Stomach (tissue), 9 donors: ENCODE results near the gene CYLC2. TPM values are rescaled to one million over a fixed set of nuclear protein-coding genes. Genes with fewer than 3 reads are reported as not detected.

Experiments used
- DNase-seq, 2 donors: peaks; one replicate each; pipeline versions ENCODE4 v3.0.0 to v3.0.0-alpha.2; 2013 to 2019
- H3K27ac ChIP-seq, 5 donors: fragments of 200-600 bp in 4 of 5; sonication (generic) in 4 of 5; one replicate each; pipeline ENCODE4 v1.5.1; 2013 to 2019; ENCODE audit warnings: mild to moderate bottlenecking in 1 of 5, moderate library complexity in 1 of 5
- H3K27me3 ChIP-seq, 3 donors: fragments of 200-600 bp; sonication (generic); one replicate each; pipeline ENCODE4 v1.5.1; 2017 to 2019; ENCODE audit warnings: mixed run types in 1 of 3
- H3K36me3 ChIP-seq, 4 donors: fragments of 200-600 bp; sonication (generic); 1 replicate in 3 of 4; 2 replicates in 1 of 4; pipeline ENCODE4 v1.5.1; 2016 to 2019
- H3K4me1 ChIP-seq, 4 donors: fragments of 200-600 bp; sonication (generic); one replicate each; pipeline ENCODE4 v1.5.1; 2016 to 2019
- H3K4me3 ChIP-seq, 4 donors: fragments of 200-600 bp; sonication (generic) in 3 of 4; one replicate each; pipeline ENCODE4 v1.5.1; 2016 to 2019; ENCODE audit warnings: mild to moderate bottlenecking in 1 of 4
- H3K9me3 ChIP-seq, 4 donors: fragments of 200-600 bp; sonication (generic); one replicate each; pipeline ENCODE4 v1.5.1; 2016 to 2019
- EP300 ChIP-seq: sonication (generic); formaldehyde crosslinking; IDR thresholded peaks from one replicate; pipeline ENCODE4 v1.6.1; 2017; ENCODE audit warnings: antibody characterized with exemption
- POLR2A ChIP-seq, 4 donors: fragments of 450-650 bp; IDR thresholded peaks; one replicate each; pipeline ENCODE4 v1.6.1; 2016; ENCODE audit warnings: antibody characterized with exemption in 4 of 4, control low read depth in 2 of 4, mild to moderate bottlenecking in 1 of 4, moderate library complexity in 1 of 4
- POLR2AphosphoS5 ChIP-seq, 3 donors: sonication (generic); formaldehyde crosslinking; IDR thresholded peaks; one replicate each; pipeline ENCODE4 v1.6.1; 2016; ENCODE audit warnings: antibody characterized with exemption in 3 of 3
- WGBS, 5 donors: extraction: QIAGEN DNeasy Blood & Tissue Kit in 3 of 5; methylation state at CpG; one replicate each; pipeline versions ENCODE4 v1.1.5 to v1.1.7; 2013 to 2018; 5-methylcytosine and 5-hydroxymethylcytosine counted together
- intact Hi-C: fragments of 100-400 bp; cut with DNase I; formaldehyde crosslinking; loops from one replicate; pipeline ENCODE4 v1.15.1; 2023; ENCODE audit warnings: low total_unique reads
- polyA plus RNA-seq, 3 donors: library from polyadenylated mRNA; stranded (reverse); fragments of 200-250 nt; gene quantifications; one replicate each; pipeline ENCODE4 v1.2.3, GENCODE V29; 2013
- small RNA-seq, 4 donors: library from RNA; depleted of rRNA; stranded (forward); fragments of <200 nt; gene quantifications; one replicate each; pipeline ENCODE3, GENCODE V24; 2016
- total RNA-seq, 5 donors: library from RNA; depleted of rRNA; stranded (reverse); fragments of >200 nt; gene quantifications; one replicate each; pipeline versions ENCODE4 v1.1.0 to v1.2.3, GENCODE V29; 2014 to 2016
- TF ChIP-seq, protein P1 (sequence below), 7 experiments: fragments of 450-650 bp in 4 of 7; fragments of 200-600 bp in 3 of 7; sonication (generic) in 3 of 7; IDR thresholded peaks; one replicate each; pipeline ENCODE4 v1.5.1; 2016 to 2019; ENCODE audit warnings: antibody characterized with exemption in 7 of 7, control low read depth in 2 of 7, mild to moderate bottlenecking in 1 of 7
- donor health status: healthy with polysubstance abuse.
- donor health status: Bipolar disorder and iron deficiency.
- donor health status: healthy.

CYLC2 gene
- total and polyA plus RNA-seq, 8 donors: not detected

DNA sequence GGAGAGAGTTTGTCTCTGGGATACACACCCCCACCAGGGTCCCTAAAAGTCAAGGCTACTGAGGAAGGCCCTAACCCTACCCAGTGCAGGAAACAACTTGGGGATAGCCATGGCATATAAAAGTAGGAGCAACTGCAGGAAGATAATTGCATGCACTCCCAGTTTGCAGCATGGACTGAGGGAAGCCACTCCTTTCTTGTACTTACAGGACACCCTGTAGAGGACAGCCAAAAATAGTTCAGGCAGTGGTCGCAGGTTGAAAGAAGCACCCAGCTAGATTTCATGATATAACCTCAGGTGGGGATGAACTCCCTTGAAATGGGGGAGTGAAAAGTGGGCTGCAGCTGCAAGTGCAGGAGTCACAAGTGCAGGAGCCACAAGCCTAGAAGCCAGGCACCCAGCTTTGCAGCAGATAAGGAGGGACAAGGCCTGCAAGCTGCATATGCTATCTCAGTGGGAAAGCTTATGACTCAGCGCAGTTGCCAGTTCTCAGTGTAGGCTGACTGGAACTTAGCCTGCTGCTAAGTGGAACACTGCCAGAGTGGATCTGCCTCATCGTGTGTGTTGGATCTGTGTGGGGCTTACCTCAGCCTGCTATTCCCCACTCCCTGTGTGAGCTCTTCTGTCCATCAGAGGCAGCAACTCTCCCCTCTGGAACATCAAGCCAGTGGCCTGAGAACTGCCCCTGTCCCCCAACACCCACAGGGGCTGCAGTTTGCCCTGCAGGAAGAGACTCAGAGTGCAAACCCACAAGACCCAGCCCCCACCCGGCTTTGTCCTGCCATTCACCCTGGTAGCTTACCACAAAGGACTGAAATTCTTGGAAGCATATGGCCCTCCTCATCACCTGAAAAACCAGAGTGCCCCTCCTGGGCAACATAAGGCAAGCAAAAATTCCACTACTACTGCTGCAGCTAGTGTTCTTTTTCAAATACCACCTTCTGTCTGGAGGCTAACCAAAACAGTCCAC lies 42.7 kb downstream of the CYLC2 start:
- H3K36me3 ChIP-seq: no peaks in the 10 kb centered on the region
- 72 to 82% (median 73%) methylated on average over 3 to 4 of the region's 4 CpGs for WGBS, 5 donors
- no peaks in the 10 kb centered on the region for H3K4me1 ChIP-seq
- no peak overlapping the region for H3K27ac ChIP-seq
- TF ChIP-seq POLR2AphosphoS5 (IDR thresholded peaks at IDR 0.05) (no peak), EP300 (no peak), POLR2A (IDR thresholded peaks at IDR 0.05) (no peak)
- TF ChIP-seq, protein P1, sequence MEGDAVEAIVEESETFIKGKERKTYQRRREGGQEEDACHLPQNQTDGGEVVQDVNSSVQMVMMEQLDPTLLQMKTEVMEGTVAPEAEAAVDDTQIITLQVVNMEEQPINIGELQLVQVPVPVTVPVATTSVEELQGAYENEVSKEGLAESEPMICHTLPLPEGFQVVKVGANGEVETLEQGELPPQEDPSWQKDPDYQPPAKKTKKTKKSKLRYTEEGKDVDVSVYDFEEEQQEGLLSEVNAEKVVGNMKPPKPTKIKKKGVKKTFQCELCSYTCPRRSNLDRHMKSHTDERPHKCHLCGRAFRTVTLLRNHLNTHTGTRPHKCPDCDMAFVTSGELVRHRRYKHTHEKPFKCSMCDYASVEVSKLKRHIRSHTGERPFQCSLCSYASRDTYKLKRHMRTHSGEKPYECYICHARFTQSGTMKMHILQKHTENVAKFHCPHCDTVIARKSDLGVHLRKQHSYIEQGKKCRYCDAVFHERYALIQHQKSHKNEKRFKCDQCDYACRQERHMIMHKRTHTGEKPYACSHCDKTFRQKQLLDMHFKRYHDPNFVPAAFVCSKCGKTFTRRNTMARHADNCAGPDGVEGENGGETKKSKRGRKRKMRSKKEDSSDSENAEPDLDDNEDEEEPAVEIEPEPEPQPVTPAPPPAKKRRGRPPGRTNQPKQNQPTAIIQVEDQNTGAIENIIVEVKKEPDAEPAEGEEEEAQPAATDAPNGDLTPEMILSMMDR (IDR thresholded peaks at IDR 0.05): no peak
- H3K4me3 ChIP-seq: no peak overlapping the region
- no peaks in the 10 kb centered on the region for H3K27me3 ChIP-seq
- peak in 1 of 2 donors; percentile 3 for DNase-seq
- intact Hi-C loops: no loop called here
- no peaks in the 10 kb centered on the region for H3K9me3 ChIP-seq

DNA sequence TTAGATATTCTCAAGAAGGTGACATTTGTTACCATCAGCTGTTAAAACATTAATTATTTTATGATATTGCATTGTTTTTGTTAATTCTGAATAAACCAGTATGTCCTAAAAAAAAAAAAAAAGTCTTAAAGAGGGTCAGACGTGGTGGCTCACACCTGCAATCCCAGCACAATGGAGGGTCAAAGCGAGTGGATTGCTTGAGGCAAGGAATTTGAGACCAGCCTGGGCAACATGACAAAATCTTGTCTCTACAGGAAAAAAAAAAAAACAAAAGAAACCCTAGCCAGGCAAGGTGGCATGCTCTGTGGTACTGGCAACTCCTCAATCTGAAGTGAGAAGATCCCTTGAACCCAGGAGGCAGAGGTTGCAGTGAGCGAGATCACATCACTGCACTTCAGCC lies 46.8 kb downstream of the CYLC2 start:
- Histone ChIP-seq H3K4me3 (no peak overlapping the region), H3K27me3 (no peaks in the 10 kb centered on the region), H3K4me1 (no peaks in the 10 kb centered on the region), H3K27ac (no peak overlapping the region), H3K9me3 (no peaks in the 10 kb centered on the region), H3K36me3 (no peaks in the 10 kb centered on the region)
- intact Hi-C loops: no loop called here
- TF ChIP-seq POLR2AphosphoS5 (IDR thresholded peaks at IDR 0.05) (no peak), POLR2A (IDR thresholded peaks at IDR 0.05) (no peak), EP300 (no peak)
- TF ChIP-seq, protein P1 (IDR thresholded peaks at IDR 0.05): no peak
- DNase-seq: no peak
- WGBS, 5 donors: 57 to 76% (median 70%) methylated on average over 3 of the region's 3 CpGs

Small RNA genes within 50 kb of the gene (small RNA-seq; reads per million reads assigned to genes)
- gene AL589823.1: 0 reads per million in 4 donors
